Fibroblast of lung (primary cell): ENCODE data around the gene PMEPA1. TPM values are rescaled to one million over a fixed set of nuclear protein-coding genes. Genes with fewer than 3 reads are reported as not detected.

ENCODE experiments used
- DNase-seq, 2 donors: peaks; one replicate each; pipeline versions ENCODE4 v3.0.0 to v3.0.0-alpha.2; 2010; ENCODE audit warnings: low read depth in 2 of 2
- H2AFZ ChIP-seq: 2 replicates; pipeline ENCODE4 v1.5.1; 2012; ENCODE audit warnings: low read length, control low read depth, inconsistent platforms
- H3K27ac ChIP-seq: 2 replicates; pipeline ENCODE4 v1.5.1; 2011; ENCODE audit warnings: low read length, control low read depth; ENCODE audit not compliant: insufficient read depth
- H3K27me3 ChIP-seq: 2 replicates; pipeline ENCODE4 v1.5.1; 2011; ENCODE audit warnings: mild to moderate bottlenecking, low read length; ENCODE audit not compliant: control insufficient read depth, insufficient read depth
- H3K36me3 ChIP-seq: 2 replicates; pipeline ENCODE4 v1.5.1; 2011; ENCODE audit warnings: low read length; ENCODE audit not compliant: control insufficient read depth, insufficient read depth
- H3K4me1 ChIP-seq: 2 replicates; pipeline ENCODE4 v1.5.1; 2011; ENCODE audit warnings: low read length; ENCODE audit not compliant: control insufficient read depth, insufficient read depth; ENCODE audit errors: extremely low read depth
- H3K4me2 ChIP-seq: 2 replicates; pipeline ENCODE4 v1.5.1; 2011; ENCODE audit warnings: low read length, control low read depth; ENCODE audit not compliant: insufficient read depth; ENCODE audit errors: extremely low read depth
- H3K4me3 ChIP-seq, 4 experiments: fragments of 200-600 bp in 1 of 4; sonication (generic) in 1 of 4; replicated peaks in 1 of 4; 2 replicates each; pipeline ENCODE4 v1.5.1; 2011 to 2016; ENCODE audit warnings: low read length in 4 of 4, low read depth in 3 of 4, mild to moderate bottlenecking in 3 of 4, control low read depth in 2 of 4, inconsistent platforms in 1 of 4, mixed read lengths in 1 of 4; ENCODE audit not compliant: insufficient read depth in 1 of 4; ENCODE audit errors: control extremely low read depth in 1 of 4
- H3K79me2 ChIP-seq: 2 replicates; pipeline ENCODE4 v1.5.1; 2012; ENCODE audit warnings: mild to moderate bottlenecking, low read length, inconsistent platforms; ENCODE audit not compliant: control insufficient read depth, insufficient read depth
- H3K9ac ChIP-seq: 2 replicates; pipeline ENCODE4 v1.5.1; 2011; ENCODE audit warnings: mild to moderate bottlenecking, low read length, control low read depth; ENCODE audit not compliant: insufficient read depth
- H3K9me3 ChIP-seq: 2 replicates; pipeline ENCODE4 v1.5.1; 2012; ENCODE audit warnings: low read depth, low read length; ENCODE audit not compliant: control insufficient read depth, insufficient read depth
- H4K20me1 ChIP-seq: 2 replicates; pipeline ENCODE4 v1.5.1; 2011; ENCODE audit warnings: low read length; ENCODE audit not compliant: control insufficient read depth, insufficient read depth; ENCODE audit errors: extremely low read depth
- CTCF ChIP-seq, 2 donors: IDR thresholded peaks in 1 of 2; conservative IDR thresholded peaks in 1 of 2; 1 replicate in 1 of 2; 2 replicates in 1 of 2; pipeline ENCODE4 v1.5.1; 2011 to 2012; ENCODE audit warnings: low read length in 2 of 2, control low read depth in 1 of 2, inconsistent platforms in 1 of 2, low read depth in 1 of 2, mild to moderate bottlenecking in 1 of 2
- EZH2 ChIP-seq: IDR thresholded peaks from 2 replicates; pipeline ENCODE4 v1.5.1; 2012; ENCODE audit warnings: low read length, control low read depth, mild to moderate bottlenecking; ENCODE audit errors: missing control alignments
- polyA plus RNA-seq, 2 donors: library from polyadenylated mRNA; depleted of rRNA in 1 of 2; stranded (reverse) in 1 of 2; unstranded in 1 of 2; fragments of >200 nt; gene quantifications; 2 replicates each; pipeline ENCODE4 v1.2.1, GENCODE V29; 2011 to 2012; ENCODE audit warnings: missing spikeins in 1 of 2
- total RNA-seq: library from RNA; depleted of rRNA; stranded (reverse); fragments of >200 nt; gene quantifications from 2 replicates; pipeline ENCODE4 v1.2.1, GENCODE V29; 2014

Gene PMEPA1
- total and polyA plus RNA-seq, 2 donors (not counting 1 experiment from before 2014, with no cell fraction given) = 0.19 to 0.33 TPM

- H3K9ac ChIP-seq = no peak overlapping the region
- TF ChIP-seq CTCF (conservative IDR thresholded peaks at IDR 0.05 in 1 of 2, IDR thresholded peaks at IDR 0.05 in 1 of 2; ENCODE audit: low read depth in 1 of 2, low read length in 2 of 2) = no peak
- TF ChIP-seq EZH2 = no peak
- peak overlapping the region in 1 of 4 experiments; percentile 38 for H3K4me3 ChIP-seq
- no peaks in the 10 kb centered on the region for H3K4me1 ChIP-seq
- peaks cover 3% of the 10 kb centered on the region for H3K27me3 ChIP-seq
- no peak overlapping the region for H3K27ac ChIP-seq
- no peak for DNase-seq
- H3K9me3 ChIP-seq = no peaks in the 10 kb centered on the region
- peak overlapping the region; percentile 80 for H3K4me2 ChIP-seq
- H4K20me1 ChIP-seq = no peaks in the 10 kb centered on the region
- H2AFZ ChIP-seq = no peak overlapping the region
- H3K79me2 ChIP-seq = no peaks in the 10 kb centered on the region
- H3K36me3 ChIP-seq = no peaks in the 10 kb centered on the region
These were observed 39.4 kb upstream of the PMEPA1 start for GRCh38 chr20:57749131-57749690.

GRCh38 chr20:57748601-57749130, 38.9 kb upstream of the PMEPA1 start:
- no peaks in the 10 kb centered on the region for H3K4me1 ChIP-seq
- H4K20me1 ChIP-seq = no peaks in the 10 kb centered on the region
- H2AFZ ChIP-seq = no peak overlapping the region
- no peaks in the 10 kb centered on the region for H3K79me2 ChIP-seq
- peaks cover 3% of the 10 kb centered on the region for H3K27me3 ChIP-seq
- TF ChIP-seq EZH2 (no peak), CTCF (conservative IDR thresholded peaks at IDR 0.05 in 1 of 2, IDR thresholded peaks at IDR 0.05 in 1 of 2; ENCODE audit: low read depth in 1 of 2, low read length in 2 of 2) (no peak)
- peak overlapping the region in 1 of 4 experiments; percentile 38 for H3K4me3 ChIP-seq
- H3K4me2 ChIP-seq = peak overlapping the region; percentile 80
- no peak overlapping the region for H3K27ac ChIP-seq
- no peaks in the 10 kb centered on the region for H3K9me3 ChIP-seq
- DNase-seq = peak; percentile 43 to 86
- H3K36me3 ChIP-seq = no peaks in the 10 kb centered on the region
- no peak overlapping the region for H3K9ac ChIP-seq

GRCh38 chr20:57747861-57748481, 38.2 kb upstream of the PMEPA1 start:
- no peaks in the 10 kb centered on the region for H3K79me2 ChIP-seq
- no peaks in the 10 kb centered on the region for H4K20me1 ChIP-seq
- no peak overlapping the region for H3K9ac ChIP-seq
- H3K9me3 ChIP-seq = no peaks in the 10 kb centered on the region
- H2AFZ ChIP-seq = no peak overlapping the region
- no peak overlapping the region for H3K4me3 ChIP-seq
- H3K27me3 ChIP-seq = peaks cover 3% of the 10 kb centered on the region
- DNase-seq = peak in 1 of 2 donors; percentile 33
- H3K27ac ChIP-seq = no peak overlapping the region
- H3K4me2 ChIP-seq = no peak overlapping the region
- no peaks in the 10 kb centered on the region for H3K36me3 ChIP-seq
- TF ChIP-seq EZH2 (no peak), CTCF (conservative IDR thresholded peaks at IDR 0.05 in 1 of 2, IDR thresholded peaks at IDR 0.05 in 1 of 2; ENCODE audit: low read depth in 1 of 2, low read length in 2 of 2) (no peak)
- H3K4me1 ChIP-seq = no peaks in the 10 kb centered on the region
